ENCODE results near the gene ZNF282. TPM values are rescaled to one million over a fixed set of nuclear protein-coding genes. Genes with fewer than 3 reads are reported as not detected.
"Not testable (repeated sequence)": the region's sequence is repeated elsewhere in the genome, so short reads cannot be mapped to it uniquely, and the experiment has no call there.

Gene ZNF282
- total RNA-seq, 1 donor, result 10.7 TPM

DNA sequence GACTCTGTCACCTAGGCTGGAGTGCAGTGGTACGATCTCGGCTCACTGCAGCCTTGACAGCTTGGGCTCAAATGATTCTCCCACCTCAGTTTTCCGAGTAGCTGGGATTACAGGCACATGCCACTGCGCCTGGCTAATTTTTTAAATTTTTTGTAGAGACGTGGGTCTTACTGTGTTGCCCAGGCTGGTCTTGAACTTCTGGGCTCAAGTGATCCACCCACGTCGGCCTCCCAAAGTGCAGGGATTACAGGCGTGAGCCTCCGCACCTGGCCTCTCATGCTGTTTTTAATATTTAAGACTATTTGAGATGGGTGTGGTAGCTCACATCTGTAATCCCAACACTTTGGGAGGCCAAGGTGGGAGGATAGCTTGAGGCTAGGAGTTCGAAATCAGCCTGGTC, 56.2 kb downstream of the ZNF282 start:
- H3K4me1 ChIP-seq (ENCODE audit: insufficient read depth, low read length); H3K4me3 ChIP-seq (ENCODE audit: low read length); H3K9me3 ChIP-seq (ENCODE audit: low read depth, low read length); H3K27me3 ChIP-seq (ENCODE audit: insufficient read depth, low read length): not testable (repeated sequence)

DNA sequence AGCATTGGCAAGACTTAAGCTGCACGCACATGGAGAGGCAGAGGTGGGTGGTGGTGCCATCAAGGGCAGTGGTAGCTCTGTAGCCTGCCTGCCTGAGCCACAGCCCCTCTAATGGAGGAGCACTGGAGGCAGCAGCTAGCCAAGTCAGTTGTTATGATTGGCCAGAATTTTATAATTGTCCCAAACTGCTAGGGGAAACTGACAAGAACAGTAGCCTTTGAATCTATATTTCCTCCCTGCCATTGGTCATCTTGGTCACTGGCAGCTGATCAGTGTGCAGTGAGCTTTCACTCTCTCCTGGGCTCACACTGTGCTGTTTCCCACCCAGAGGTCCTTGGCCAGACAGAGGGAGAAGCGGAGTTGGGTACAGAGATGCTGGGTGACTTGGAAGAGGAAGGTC, 57.0 kb downstream of the ZNF282 start:
- no peaks in the 10 kb centered on the region for H3K9me3 ChIP-seq (ENCODE audit: low read depth, low read length)
- H3K4me3 ChIP-seq (ENCODE audit: low read length), result no peak overlapping the region
- H3K4me1 ChIP-seq (ENCODE audit: insufficient read depth, low read length), result no peaks in the 10 kb centered on the region
- H3K27me3 ChIP-seq (ENCODE audit: insufficient read depth, low read length), result no peaks in the 10 kb centered on the region

DNA sequence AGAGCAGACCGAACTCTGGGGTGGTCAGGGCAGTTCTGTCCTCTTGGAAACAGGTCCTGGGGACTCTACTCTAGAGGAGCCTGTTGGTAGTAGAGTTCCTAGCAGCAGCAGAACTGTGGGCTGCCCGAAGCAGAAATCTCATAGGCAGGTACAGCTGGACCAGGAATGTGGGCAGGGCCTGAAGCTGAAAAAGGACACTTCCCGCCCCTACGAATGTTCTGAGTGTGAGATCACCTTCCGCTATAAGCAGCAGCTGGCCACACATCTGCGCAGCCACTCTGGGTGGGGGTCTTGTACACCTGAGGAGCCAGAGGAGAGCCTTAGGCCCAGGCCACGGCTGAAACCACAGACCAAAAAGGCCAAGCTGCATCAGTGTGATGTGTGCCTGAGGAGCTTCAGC, 58.3 kb downstream of the ZNF282 start:
- H3K9me3 ChIP-seq (ENCODE audit: low read depth, low read length), result no peaks in the 10 kb centered on the region
- H3K4me3 ChIP-seq (ENCODE audit: low read length), result no peak overlapping the region
- H3K4me1 ChIP-seq (ENCODE audit: insufficient read depth, low read length), result no peaks in the 10 kb centered on the region
- no peaks in the 10 kb centered on the region for H3K27me3 ChIP-seq (ENCODE audit: insufficient read depth, low read length)

DNA sequence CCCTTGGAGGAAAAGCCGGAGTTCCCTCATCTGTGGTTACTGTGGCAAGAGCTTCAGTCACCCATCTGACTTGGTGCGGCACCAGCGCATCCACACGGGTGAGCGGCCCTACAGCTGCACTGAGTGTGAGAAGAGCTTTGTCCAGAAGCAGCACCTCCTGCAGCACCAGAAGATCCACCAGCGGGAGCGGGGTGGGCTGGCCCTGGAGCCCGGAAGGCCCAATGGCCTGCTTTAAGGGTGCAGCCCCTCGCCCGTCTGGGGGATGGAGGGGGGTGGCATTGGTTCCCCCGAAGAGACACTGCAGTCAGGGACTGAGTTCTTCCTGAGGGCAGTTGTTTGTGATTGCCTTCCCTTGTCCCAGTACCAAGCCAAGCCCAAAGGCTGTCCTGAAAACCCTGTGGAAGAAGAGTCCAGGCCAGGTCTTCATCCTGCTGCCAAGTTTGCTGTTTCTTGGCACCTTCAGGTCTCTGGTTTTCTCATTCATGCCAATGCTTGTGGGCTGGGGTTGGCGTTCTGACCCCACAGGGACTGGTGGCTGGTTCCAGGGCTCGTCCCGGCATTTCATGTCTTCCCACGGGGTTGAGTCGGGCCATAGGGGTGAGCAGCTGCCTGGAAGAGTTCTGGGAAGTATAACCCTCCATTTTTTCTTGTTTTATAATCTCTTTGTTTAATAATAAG, 59.0 kb downstream of the ZNF282 start:
- no peaks in the 10 kb centered on the region for H3K9me3 ChIP-seq (ENCODE audit: low read depth, low read length)
- H3K27me3 ChIP-seq (ENCODE audit: insufficient read depth, low read length), result no peaks in the 10 kb centered on the region
- no peak overlapping the region for H3K4me3 ChIP-seq (ENCODE audit: low read length)
- H3K4me1 ChIP-seq (ENCODE audit: insufficient read depth, low read length), result no peaks in the 10 kb centered on the region

DNA sequence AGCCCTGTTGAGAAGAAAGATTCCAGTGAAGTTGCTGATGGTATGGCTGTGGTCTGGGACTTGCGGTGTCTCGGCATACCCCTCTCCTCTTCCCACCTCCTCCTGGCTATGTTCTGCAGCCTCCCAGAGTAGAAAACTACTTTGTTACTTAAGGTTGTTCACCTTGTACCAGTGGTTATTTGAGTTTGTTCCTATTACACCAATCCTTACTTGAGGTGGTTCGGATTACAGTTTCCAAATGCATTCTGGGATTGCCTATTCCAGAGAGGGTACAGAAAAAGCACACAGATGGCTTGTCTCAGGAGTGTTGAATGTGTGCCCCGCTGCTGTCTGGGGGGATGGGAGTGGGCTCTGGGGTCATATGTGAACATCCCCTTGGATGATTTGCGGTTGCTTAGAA, 59.8 kb downstream of the ZNF282 start:
- Histone ChIP-seq H3K4me3 (ENCODE audit: low read length) (no peak overlapping the region), H3K27me3 (ENCODE audit: insufficient read depth, low read length) (no peaks in the 10 kb centered on the region), H3K9me3 (ENCODE audit: low read depth, low read length) (no peaks in the 10 kb centered on the region), H3K4me1 (ENCODE audit: insufficient read depth, low read length) (no peaks in the 10 kb centered on the region)

DNA sequence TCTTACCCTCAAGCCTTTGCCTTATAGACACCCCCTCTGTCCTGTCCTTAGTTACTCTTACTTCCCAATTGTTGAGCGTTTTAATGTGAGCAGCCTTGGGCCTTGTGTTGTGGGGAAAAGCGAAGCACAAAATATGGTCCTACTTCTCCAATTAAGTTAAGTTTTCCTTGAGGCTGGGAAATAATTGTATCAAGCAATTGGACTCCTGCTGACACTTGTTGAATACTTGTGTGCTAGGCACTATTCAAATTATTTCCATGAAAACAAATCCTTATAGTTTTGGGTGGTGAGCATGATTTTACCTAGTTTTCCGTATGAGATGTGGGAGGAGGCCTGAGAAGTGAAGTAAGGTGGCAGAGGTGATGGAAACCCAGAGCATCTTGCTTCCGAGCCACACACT, 61.2 kb downstream of the ZNF282 start:
- Histone ChIP-seq H3K4me1 (ENCODE audit: insufficient read depth, low read length) (peaks cover 5% of the 10 kb centered on the region), H3K4me3 (ENCODE audit: low read length) (no peak overlapping the region), H3K9me3 (ENCODE audit: low read depth, low read length) (no peaks in the 10 kb centered on the region), H3K27me3 (ENCODE audit: insufficient read depth, low read length) (no peaks in the 10 kb centered on the region)

DNA sequence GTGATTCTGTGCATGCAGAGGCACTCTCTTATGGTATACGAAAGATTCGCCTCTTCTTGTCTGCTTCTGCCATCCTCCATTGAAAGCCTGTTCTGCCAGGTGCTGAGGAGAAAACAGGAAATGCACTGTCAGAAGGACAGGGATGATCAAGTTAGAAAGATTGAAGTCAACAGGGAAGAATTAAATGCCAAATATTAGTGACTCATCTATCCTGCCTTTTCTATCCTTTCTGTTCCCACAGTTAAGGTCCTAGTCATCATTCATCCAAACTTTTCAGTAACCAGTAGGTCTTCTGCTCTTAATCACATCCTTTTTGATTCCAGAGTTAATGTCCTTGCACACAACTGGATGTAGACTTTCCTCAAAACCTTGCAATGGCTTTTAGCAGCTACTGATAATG, 61.8 kb downstream of the ZNF282 start:
- peaks cover 9% of the 10 kb centered on the region for H3K4me1 ChIP-seq (ENCODE audit: insufficient read depth, low read length)
- no peaks in the 10 kb centered on the region for H3K9me3 ChIP-seq (ENCODE audit: low read depth, low read length)
- H3K27me3 ChIP-seq (ENCODE audit: insufficient read depth, low read length), result no peaks in the 10 kb centered on the region
- H3K4me3 ChIP-seq (ENCODE audit: low read length), result no peak overlapping the region

DNA sequence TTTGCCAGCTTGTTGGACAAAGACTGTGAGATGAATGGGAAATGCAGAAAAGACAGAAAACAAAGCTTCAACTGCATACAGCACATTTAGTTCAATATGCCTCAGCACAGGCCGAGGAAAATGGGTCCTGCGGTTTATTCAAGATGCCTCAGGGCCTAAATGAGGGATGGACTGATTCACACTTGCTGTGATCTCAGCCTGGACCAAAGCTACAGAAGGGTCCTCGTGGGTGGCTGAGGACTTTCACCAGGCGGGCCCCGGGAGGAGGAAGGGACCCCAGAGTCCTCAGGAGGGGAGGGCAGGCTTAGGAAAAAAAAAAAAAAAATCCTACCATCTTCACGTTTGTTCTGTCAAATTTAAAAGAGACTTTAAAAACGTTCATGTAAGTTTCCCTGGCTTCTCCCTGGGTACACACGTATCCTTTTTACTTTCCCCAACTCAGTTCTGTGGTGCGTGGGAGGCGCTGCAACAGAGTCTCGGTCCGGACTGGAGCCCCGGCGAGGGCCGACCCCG, 66.0 kb downstream of the ZNF282 start:
- H3K9me3 ChIP-seq (ENCODE audit: low read depth, low read length), result no peaks in the 10 kb centered on the region
- H3K27me3 ChIP-seq (ENCODE audit: insufficient read depth, low read length), result no peaks in the 10 kb centered on the region
- peaks cover 17% of the 10 kb centered on the region for H3K4me1 ChIP-seq (ENCODE audit: insufficient read depth, low read length)
- peak overlapping the region; percentile 51 for H3K4me3 ChIP-seq (ENCODE audit: low read length)

DNA sequence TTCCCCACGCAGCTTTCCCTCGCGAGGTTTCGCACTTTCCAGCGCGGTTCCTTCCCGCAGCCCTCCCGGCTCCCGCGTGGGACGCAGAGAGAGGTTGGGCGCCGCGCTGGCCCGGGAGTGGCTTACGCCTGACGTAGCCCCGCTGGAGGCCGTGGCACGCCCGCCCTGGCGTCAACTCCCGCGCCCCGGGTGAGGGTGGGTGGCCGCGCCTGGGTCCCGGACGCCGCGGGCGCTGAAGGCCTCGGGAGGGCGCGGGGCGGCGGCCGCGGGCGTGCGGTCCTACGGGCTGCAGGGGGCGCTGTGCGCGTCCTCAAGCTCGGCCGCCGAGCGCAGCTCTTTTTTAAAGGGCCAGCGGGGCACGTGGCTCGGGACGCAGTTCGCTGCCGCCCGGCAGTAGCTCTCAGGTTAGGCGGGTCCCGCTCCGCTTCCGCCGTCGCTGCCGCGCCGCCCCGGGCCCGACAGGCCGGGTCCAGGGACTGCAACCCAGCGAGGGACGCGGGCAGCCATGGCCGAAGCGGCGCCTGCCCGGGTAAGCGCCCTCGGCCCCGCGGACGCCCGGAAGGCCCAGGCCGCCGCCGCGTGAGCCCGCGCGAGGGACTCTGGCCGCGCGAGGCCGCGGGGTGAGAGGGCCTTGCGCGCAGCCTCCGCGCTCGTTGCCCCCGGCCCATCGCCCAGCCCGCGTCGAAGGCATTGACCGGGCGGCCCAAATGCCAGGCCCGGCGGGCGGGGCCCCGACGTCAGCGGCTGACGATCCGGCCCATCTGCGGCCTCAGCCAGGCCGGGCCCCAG, 66.7 kb downstream of the ZNF282 start, which contains the start of gene ZNF783:
TSS of gene ZNF783 (plus strand) at position 368 of the 789 bp plus-strand sequence. CDS start at position 506, 138 bp downstream.
- Histone ChIP-seq H3K9me3 (ENCODE audit: low read depth, low read length) (no peaks in the 10 kb centered on the region), H3K4me1 (ENCODE audit: insufficient read depth, low read length) (peaks cover 17% of the 10 kb centered on the region), H3K27me3 (ENCODE audit: insufficient read depth, low read length) (no peaks in the 10 kb centered on the region), H3K4me3 (ENCODE audit: low read length) (peak within 1 kb of the TSS; percentile 51)

DNA sequence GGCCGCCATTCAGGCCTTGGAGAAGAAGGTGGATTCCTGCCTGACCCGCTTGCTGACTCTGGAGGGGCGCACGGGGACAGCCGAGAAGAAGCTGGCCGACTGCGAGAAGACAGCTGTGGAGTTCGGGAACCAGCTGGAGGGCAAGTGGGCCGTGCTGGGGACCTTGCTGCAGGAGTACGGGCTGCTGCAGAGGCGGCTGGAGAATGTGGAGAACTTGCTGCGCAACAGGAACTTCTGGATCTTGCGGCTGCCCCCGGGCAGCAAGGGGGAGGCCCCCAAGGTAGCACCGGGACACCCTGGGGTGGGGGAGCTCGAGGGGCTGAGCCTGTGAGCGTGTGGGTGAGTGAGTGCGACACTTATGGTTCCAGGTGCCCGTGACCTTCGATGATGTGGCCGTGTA, 71.1 kb downstream of the ZNF282 start:
- no peaks in the 10 kb centered on the region for H3K9me3 ChIP-seq (ENCODE audit: low read depth, low read length)
- peaks cover 13% of the 10 kb centered on the region for H3K4me1 ChIP-seq (ENCODE audit: insufficient read depth, low read length)
- no peaks in the 10 kb centered on the region for H3K27me3 ChIP-seq (ENCODE audit: insufficient read depth, low read length)
- H3K4me3 ChIP-seq (ENCODE audit: low read length), result no peak overlapping the region

DNA sequence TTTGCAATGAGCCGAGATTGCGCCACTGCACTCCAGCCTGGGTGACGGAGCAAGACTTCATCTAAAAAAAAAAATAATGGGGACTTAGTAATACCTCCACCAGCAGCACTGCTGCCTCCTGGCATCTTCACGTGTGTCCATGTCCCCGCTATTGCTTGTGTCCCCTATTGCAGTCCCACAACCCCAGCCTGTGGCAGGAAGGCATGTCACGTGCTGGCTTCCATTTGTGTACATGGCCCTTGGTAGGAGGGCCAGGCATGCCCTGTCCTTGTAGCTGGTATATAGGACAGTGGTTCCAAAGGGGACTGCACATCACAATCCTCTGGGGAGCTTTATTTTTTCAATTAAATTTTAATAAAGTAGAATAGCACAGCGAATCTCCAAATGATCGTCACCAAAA, 72.4 kb downstream of the ZNF282 start:
- Histone ChIP-seq H3K27me3 (ENCODE audit: insufficient read depth, low read length) (no peaks in the 10 kb centered on the region), H3K9me3 (ENCODE audit: low read depth, low read length) (no peaks in the 10 kb centered on the region), H3K4me3 (ENCODE audit: low read length) (no peak overlapping the region), H3K4me1 (ENCODE audit: insufficient read depth, low read length) (peaks cover 3% of the 10 kb centered on the region)

DNA sequence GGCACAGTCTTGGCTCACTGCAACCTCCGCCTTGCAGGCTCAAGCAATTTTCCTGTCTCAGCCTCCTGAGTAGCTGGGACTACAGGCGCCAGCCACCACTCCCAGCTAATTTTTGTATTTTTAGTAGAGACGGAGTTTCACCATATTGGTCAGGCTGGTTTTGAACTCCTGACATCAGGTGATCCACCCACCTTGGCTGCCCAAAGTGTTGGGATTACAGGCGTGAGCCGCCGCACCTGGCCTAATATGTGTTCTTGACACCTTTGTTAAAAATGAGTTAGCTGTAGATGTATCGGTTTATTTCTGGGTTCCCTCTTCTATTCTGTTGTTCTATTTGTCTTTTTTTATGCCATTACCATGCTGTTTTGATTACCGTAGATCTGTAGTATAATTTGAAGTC, 79.1 kb downstream of the ZNF282 start:
- H3K4me1 ChIP-seq (ENCODE audit: insufficient read depth, low read length); H3K4me3 ChIP-seq (ENCODE audit: low read length); H3K9me3 ChIP-seq (ENCODE audit: low read depth, low read length); H3K27me3 ChIP-seq (ENCODE audit: insufficient read depth, low read length): not testable (repeated sequence)

Other genes starting within 250 kb of the ZNF282 start
- gene PDIA4, start 167.0 kb upstream of the ZNF282 start, total RNA-seq, result 34.9 TPM
- gene ZNF786, start 104.8 kb upstream of the ZNF282 start, total RNA-seq, result 3.1 TPM
- 0.10 TPM for gene ZNF425, start 69.2 kb upstream of the ZNF282 start, total RNA-seq
- gene ZNF398, start 48.1 kb upstream of the ZNF282 start, total RNA-seq, result 18.7 TPM
- 9.2 TPM for gene ZNF212, start 44.1 kb downstream of the ZNF282 start, total RNA-seq
- 8.5 TPM for gene ZNF783, start 66.7 kb downstream of the ZNF282 start, total RNA-seq